ENCODE data around the gene EIF4G3. TPM values are rescaled to one million over a fixed set of nuclear protein-coding genes. Genes with fewer than 3 reads are reported as not detected.

The EIF4G3 gene
- total and polyA plus RNA-seq, 9 of the 15 experiments (the other 6 are each of a cell fraction or from before 2014, with no cell fraction given), result 6.7 to 40.5 (median 32.1) TPM

- CTCF ChIA-PET (ENCODE audit: low intra/inter-chr PET ratio), result interaction anchor here (0.5 to 2.7 kb wide), 2 partner anchors 62 to 212 kb away, joined by 3 to 28 read pairs; no protein-coding TSS in a partner anchor
- in situ Hi-C loops (cut with MboI) (no loop called here), intact Hi-C loops (cut with micrococcal nuclease) (loop anchor here (1.0 to 10.0 kb wide), 3 partner anchors 85 to 458 kb away; no protein-coding TSS in a partner anchor)
Measured at GRCh38 chr1:20982316-20982715, 194.4 kb downstream of the EIF4G3 start.

DNA sequence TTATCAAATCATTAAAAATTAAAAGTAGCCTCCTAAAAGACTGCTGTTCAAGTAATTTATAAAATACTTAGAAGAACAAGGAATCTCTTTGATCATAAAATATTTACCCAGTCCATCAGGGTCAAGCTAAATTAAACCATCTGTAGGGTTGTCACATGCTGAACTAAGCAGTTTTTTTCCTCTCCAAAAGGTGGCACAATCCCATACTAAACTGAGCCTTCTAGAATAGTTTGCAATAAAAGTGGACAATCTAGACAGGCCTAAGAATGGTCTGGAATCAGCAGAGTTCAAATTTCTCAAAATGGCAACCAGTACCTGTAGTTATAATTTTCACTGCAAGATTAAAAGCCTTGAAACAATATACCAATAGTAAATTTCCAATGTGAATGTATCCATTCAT lies 194.8 kb downstream of the EIF4G3 start:
- no peaks in the 10 kb centered on the region for H4K20me1 ChIP-seq (replicated peaks; ENCODE audit: control insufficient read depth, insufficient read depth, low read length)
- no peaks in the 10 kb centered on the region for H3K27me3 ChIP-seq (ENCODE audit: control insufficient read depth in 2 of 2, insufficient read depth in 2 of 2, low read length in 2 of 2)
- H3K9me3 ChIP-seq (replicated peaks; ENCODE audit: control insufficient read depth, insufficient read depth, low read depth, low read length), result no peaks in the 10 kb centered on the region
- no peak overlapping the region for H3K27ac ChIP-seq (ENCODE audit: extremely low read depth, low read depth, low read length)
- ATAC-seq (peak; percentile 82), FAIRE-seq (peak; percentile 86), DNase-seq (ENCODE audit: extremely low read depth in 1 of 4, low spot score in 3 of 4) (peak in 2 of 4 experiments; percentile 19 to 34)
- intact Hi-C loops (cut with micrococcal nuclease) (loop anchor here (1.0 to 10.0 kb wide), 3 partner anchors 85 to 457 kb away; no protein-coding TSS in a partner anchor), in situ Hi-C loops (cut with MboI) (no loop called here)
- no peaks in the 10 kb centered on the region for H3K9me1 ChIP-seq (ENCODE audit: control insufficient read depth, insufficient read depth, low read length)
- no peak overlapping the region for H3K9ac ChIP-seq (ENCODE audit: insufficient read depth in 1 of 2, low read depth in 2 of 2, low read length in 2 of 2)
- CTCF ChIA-PET (ENCODE audit: low intra/inter-chr PET ratio), result interaction anchor here (2.7 kb wide), 1 partner anchor 213 kb away, joined by 28 read pairs; no protein-coding TSS in a partner anchor
- H3K36me3 ChIP-seq (ENCODE audit: control insufficient read depth, insufficient read depth, low read length), result no peaks in the 10 kb centered on the region
- POLR2A ChIA-PET, result interaction anchor here (0.7 to 1.1 kb wide), 3 partner anchors 192 to 215 kb away, joined by 3 to 4 read pairs (median 3); no protein-coding TSS in a partner anchor
- no peaks in the 10 kb centered on the region for H3K79me2 ChIP-seq (ENCODE audit: control insufficient read depth, insufficient read depth, low read length)
- no peaks in the 10 kb centered on the region for H3K4me1 ChIP-seq (replicated peaks in 1 of 2; ENCODE audit: control insufficient read depth in 2 of 2, insufficient read depth in 2 of 2, low read length in 2 of 2)
- no peak overlapping the region for H2AFZ ChIP-seq (ENCODE audit: low read depth, low read length)
- no peak overlapping the region for H3K4me3 ChIP-seq
- no peak overlapping the region for H3K4me2 ChIP-seq (ENCODE audit: insufficient read depth, low read length)
- no TSS peak for BruUV-seq (replicated peaks)
- peak; percentile 19; the same call in 1 of the 2 replicates for TF ChIP-seq SMC3 (conservative IDR thresholded peaks at IDR 0.05; ENCODE audit: insufficient read depth, low read depth, low read length)
- TF ChIP-seq CBX8 (IDR thresholded peaks at IDR 0.05; ENCODE audit: borderline replicate concordance, extremely low read depth, low read depth, low read length, poor library complexity, severe bottlenecking), result no peak
- 0 out of 2 replicates have a peak, but pooled peaks have one; percentile 19 for TF ChIP-seq GATAD2B (IDR thresholded peaks at IDR 0.05; ENCODE audit: borderline replicate concordance)
- TF ChIP-seq PRPF4 (IDR thresholded peaks at IDR 0.05; ENCODE audit: insufficient read depth, low read depth, low read length, poor library complexity, severe bottlenecking), result no peak
- TF ChIP-seq MAFG (tag; conservative IDR thresholded peaks at IDR 0.05), result peak; percentile 66
- TF ChIP-seq, protein P1, sequence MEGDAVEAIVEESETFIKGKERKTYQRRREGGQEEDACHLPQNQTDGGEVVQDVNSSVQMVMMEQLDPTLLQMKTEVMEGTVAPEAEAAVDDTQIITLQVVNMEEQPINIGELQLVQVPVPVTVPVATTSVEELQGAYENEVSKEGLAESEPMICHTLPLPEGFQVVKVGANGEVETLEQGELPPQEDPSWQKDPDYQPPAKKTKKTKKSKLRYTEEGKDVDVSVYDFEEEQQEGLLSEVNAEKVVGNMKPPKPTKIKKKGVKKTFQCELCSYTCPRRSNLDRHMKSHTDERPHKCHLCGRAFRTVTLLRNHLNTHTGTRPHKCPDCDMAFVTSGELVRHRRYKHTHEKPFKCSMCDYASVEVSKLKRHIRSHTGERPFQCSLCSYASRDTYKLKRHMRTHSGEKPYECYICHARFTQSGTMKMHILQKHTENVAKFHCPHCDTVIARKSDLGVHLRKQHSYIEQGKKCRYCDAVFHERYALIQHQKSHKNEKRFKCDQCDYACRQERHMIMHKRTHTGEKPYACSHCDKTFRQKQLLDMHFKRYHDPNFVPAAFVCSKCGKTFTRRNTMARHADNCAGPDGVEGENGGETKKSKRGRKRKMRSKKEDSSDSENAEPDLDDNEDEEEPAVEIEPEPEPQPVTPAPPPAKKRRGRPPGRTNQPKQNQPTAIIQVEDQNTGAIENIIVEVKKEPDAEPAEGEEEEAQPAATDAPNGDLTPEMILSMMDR (IDR thresholded peaks at IDR 0.05 in 2 of 3, conservative IDR thresholded peaks at IDR 0.05 in 1 of 3; ENCODE audit: insufficient read depth in 2 of 3, low read depth in 1 of 3, low read length in 3 of 3), result peak; percentile 39 to 67 (median 50); a peak in 5 of 6 replicates
- TF ChIP-seq C11orf30 (IDR thresholded peaks at IDR 0.05; ENCODE audit: low read depth), result peak; percentile 78
- peak; percentile 75 for TF ChIP-seq MAFK (IDR thresholded peaks at IDR 0.05; ENCODE audit: low read length)
- peak; percentile 65 to 79 for TF ChIP-seq RAD21 (CRISPR knock-in tag; conservative IDR thresholded peaks at IDR 0.05 in 1 of 2, IDR thresholded peaks at IDR 0.05 in 1 of 2)

More at GRCh38 chr1:20982316-20982715, 194.4 kb downstream of the EIF4G3 start:
- ATAC-seq, result no peak
- no peak overlapping the region for H2AFZ ChIP-seq (ENCODE audit: low read depth, low read length)
- H3K36me3 ChIP-seq (ENCODE audit: control insufficient read depth, insufficient read depth, low read length), result no peaks in the 10 kb centered on the region
- no peaks in the 10 kb centered on the region for H3K9me1 ChIP-seq (ENCODE audit: control insufficient read depth, insufficient read depth, low read length)
- FAIRE-seq, result no peak
- TF ChIP-seq KLF6 (CRISPR knock-in tag; IDR thresholded peaks at IDR 0.05; ENCODE audit: borderline replicate concordance), result no peak
- TF ChIP-seq PHF21A (IDR thresholded peaks at IDR 0.05; ENCODE audit: borderline replicate concordance, low read depth), result no peak
- no peak for TF ChIP-seq NUFIP1 (IDR thresholded peaks at IDR 0.05; ENCODE audit: partially characterized antibody)
- no peak for TF ChIP-seq ZNF217 (CRISPR knock-in tag; IDR thresholded peaks at IDR 0.05)
- no peaks in the 10 kb centered on the region for H3K27me3 ChIP-seq (ENCODE audit: control insufficient read depth in 2 of 2, insufficient read depth in 2 of 2, low read length in 2 of 2)
- no peak overlapping the region for H3K4me2 ChIP-seq (ENCODE audit: insufficient read depth, low read length)
- H3K79me2 ChIP-seq (ENCODE audit: control insufficient read depth, insufficient read depth, low read length), result no peaks in the 10 kb centered on the region
- H3K9ac ChIP-seq (ENCODE audit: insufficient read depth in 1 of 2, low read depth in 2 of 2, low read length in 2 of 2), result no peak overlapping the region
- no peak for DNase-seq (ENCODE audit: extremely low read depth in 1 of 4, low spot score in 3 of 4)
- H4K20me1 ChIP-seq (replicated peaks; ENCODE audit: control insufficient read depth, insufficient read depth, low read length), result no peaks in the 10 kb centered on the region
- POLR2A ChIA-PET, result interaction anchor here (0.7 to 1.1 kb wide), 3 partner anchors 192 to 214 kb away, joined by 3 to 4 read pairs (median 3); no protein-coding TSS in a partner anchor
- H3K9me3 ChIP-seq (replicated peaks; ENCODE audit: control insufficient read depth, insufficient read depth, low read depth, low read length), result no peaks in the 10 kb centered on the region
- H3K4me3 ChIP-seq, result no peak overlapping the region
- H3K4me1 ChIP-seq (replicated peaks in 1 of 2; ENCODE audit: control insufficient read depth in 2 of 2, insufficient read depth in 2 of 2, low read length in 2 of 2), result no peaks in the 10 kb centered on the region
- BruUV-seq (replicated peaks), result no TSS peak
- H3K27ac ChIP-seq (ENCODE audit: extremely low read depth, low read depth, low read length), result no peak overlapping the region

Data from K562 (cell line).